ENCODE measurements around the gene PPM1M. TPM values are rescaled to one million over a fixed set of nuclear protein-coding genes. Genes with fewer than 3 reads are reported as not detected.
A peak's percentile ranks its signal among the peaks of the same experiment; 100 is the strongest.

PPM1M gene
- total RNA-seq, 6 experiments from 2014 or later, result 2.8 to 7.1 (median 4.5) TPM

DNA sequence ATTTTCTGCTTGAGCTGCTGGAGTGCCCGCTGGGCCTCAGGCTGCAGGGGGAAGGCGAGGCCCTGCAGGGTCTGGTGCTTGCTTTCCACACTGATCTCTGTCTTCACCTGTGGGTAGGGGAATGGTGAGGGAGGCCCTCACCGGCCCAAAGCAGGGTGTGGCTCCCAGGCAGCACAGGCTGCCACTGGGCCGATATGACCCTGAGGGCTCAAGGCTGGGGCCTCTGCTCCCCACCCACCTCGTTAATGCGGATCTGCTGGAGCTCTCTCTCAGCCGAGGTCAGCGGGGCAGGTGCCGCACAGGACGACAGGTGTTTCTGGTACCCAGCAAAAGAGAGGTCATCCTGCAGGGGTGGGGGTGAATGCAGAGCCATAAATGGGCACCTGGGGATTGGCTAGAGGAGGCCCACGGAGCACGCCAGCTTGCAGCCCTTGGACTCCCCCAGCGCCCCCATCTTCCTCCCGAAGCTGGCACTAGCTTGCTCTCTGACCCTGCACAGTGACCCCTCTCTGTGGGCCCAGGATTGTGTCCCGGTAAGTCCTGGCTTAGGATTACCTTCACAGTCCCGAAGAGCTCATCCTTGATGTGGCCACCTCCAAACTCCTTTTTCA, 14.6 kb upstream of the PPM1M start:
- ATAC-seq, result no peak
- TF ChIP-seq, protein P1, sequence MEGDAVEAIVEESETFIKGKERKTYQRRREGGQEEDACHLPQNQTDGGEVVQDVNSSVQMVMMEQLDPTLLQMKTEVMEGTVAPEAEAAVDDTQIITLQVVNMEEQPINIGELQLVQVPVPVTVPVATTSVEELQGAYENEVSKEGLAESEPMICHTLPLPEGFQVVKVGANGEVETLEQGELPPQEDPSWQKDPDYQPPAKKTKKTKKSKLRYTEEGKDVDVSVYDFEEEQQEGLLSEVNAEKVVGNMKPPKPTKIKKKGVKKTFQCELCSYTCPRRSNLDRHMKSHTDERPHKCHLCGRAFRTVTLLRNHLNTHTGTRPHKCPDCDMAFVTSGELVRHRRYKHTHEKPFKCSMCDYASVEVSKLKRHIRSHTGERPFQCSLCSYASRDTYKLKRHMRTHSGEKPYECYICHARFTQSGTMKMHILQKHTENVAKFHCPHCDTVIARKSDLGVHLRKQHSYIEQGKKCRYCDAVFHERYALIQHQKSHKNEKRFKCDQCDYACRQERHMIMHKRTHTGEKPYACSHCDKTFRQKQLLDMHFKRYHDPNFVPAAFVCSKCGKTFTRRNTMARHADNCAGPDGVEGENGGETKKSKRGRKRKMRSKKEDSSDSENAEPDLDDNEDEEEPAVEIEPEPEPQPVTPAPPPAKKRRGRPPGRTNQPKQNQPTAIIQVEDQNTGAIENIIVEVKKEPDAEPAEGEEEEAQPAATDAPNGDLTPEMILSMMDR (IDR thresholded peaks at IDR 0.05), result no peak
- TF ChIP-seq POLR2A (IDR thresholded peaks at IDR 0.05), result no peak
- Histone ChIP-seq H3K4me1 (peaks cover 0 to 34% (median 14%) of the 10 kb centered on the region in 4 donors), H3K36me3 (peaks cover 10 to 33% (median 14%) of the 10 kb centered on the region in 4 donors), H3K9me3 (no peaks in the 10 kb centered on the region), H3K27ac (no peak overlapping the region), H3K27me3 (no peaks in the 10 kb centered on the region), H3K4me3 (no peak overlapping the region)
- intact Hi-C loops (cut with DNase I), result loop anchor here (5.0 kb wide), 1 partner anchor 111 kb away; no protein-coding TSS in a partner anchor
- no peak for DNase-seq
- 20% methylated on average over 1 of the region's 16 CpGs for WGBS (ENCODE audit: insufficient coverage, low coverage, low lambda C conversion rate, missing lambda C conversion rate)

DNA sequence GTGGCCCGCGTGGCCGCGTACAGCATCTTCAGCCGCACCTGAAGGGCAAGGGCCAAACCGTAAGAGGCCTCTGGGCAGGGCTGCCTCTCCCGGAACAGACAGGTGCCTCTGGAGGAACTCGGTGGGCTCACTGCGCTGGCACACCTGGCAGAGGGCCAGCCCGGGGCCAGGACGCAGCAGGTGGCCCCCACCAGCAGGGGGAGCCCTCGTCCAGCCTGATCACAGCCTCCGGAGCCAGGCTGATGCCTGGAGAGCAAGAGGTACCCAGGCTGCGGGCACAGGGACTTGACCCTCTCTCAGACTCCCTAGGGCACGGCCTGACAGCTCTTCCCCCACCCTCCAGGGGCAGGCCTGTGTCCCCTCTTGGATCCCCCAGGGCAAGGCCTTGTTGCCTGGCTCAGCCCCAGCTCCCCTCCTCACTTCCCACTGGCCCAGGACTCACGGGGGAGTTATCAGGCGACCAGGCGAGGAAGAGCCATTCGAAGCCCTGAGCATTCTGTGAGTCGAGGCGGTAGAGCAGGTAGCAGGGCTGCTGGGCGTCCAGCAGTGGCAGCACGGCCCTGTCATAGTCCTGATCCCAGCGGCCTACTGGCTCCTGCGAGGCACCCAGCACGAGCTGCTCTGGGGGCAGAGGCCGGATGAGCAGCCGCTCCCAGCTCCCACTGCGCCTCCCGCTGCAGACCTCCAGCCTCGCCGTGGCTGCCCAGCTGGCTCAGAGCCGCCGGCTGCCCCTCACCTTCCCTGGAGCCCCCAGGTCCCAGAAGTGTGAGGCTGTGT, 13.9 kb upstream of the PPM1M start:
- H3K4me3 ChIP-seq, result no peak overlapping the region
- ATAC-seq (peak; percentile 65 to 73 (median 66)), DNase-seq (peak; percentile 87 to 89 (median 88))
- H3K9me3 ChIP-seq, result no peaks in the 10 kb centered on the region
- no peaks in the 10 kb centered on the region for H3K27me3 ChIP-seq
- no peak overlapping the region for H3K27ac ChIP-seq
- H3K4me1 ChIP-seq, result peaks cover 0 to 39% (median 16%) of the 10 kb centered on the region in 4 donors
- TF ChIP-seq, protein P1 (IDR thresholded peaks at IDR 0.05), result peak; percentile 96 to 99 (median 97)
- TF ChIP-seq POLR2A (IDR thresholded peaks at IDR 0.05), result no peak
- H3K36me3 ChIP-seq, result peaks cover 10 to 33% (median 14%) of the 10 kb centered on the region in 4 donors
- 0% methylated on average over 4 of the region's 34 CpGs for WGBS (ENCODE audit: insufficient coverage, low coverage, low lambda C conversion rate, missing lambda C conversion rate)
- intact Hi-C loops (cut with DNase I), result loop anchor here (5.0 kb wide), 1 partner anchor 111 kb away; no protein-coding TSS in a partner anchor

DNA sequence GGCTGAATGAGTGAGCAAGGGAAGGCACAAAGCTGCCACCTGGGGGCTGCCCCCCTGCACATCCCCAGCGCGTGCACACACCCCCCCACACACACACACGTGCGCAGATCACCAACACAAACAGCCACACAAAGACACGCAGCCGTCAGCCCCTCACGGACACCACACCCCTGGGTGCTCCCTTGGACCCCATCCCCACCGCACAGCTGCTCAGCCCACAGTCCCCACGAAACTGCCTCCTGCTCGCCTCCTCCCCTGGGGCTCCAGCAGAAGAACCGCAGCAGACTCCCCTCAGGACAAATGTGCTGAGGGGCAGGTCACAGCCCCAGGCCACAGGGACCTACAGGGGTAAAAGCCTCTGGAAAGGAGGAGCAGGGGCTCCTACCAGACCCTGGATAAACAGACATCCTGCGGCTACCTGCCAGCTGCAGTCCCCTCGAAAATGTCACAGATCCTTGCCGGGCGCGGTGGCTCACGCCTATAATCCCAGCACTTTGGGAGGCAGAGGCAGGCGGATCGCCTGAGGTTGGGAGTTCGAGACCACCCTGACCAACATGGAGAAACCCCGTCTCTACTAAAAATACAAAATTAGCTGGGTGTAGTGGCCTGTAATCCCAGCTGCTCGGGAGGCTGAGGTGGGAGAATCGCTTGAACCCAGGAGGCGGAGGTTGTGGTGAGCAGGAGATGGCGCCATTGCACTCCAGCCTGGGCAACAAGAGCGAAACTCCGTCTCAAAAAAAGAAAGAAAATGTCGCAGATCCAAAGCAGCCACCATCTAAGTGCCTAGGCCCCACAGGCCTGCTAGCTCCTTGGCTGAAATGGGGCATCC, 13.1 kb upstream of the PPM1M start:
- ATAC-seq (no peak), DNase-seq (no peak)
- TF ChIP-seq POLR2A (IDR thresholded peaks at IDR 0.05), result no peak
- TF ChIP-seq, protein P1 (IDR thresholded peaks at IDR 0.05), result peak; percentile 12 to 26 (median 20)
- peaks cover 0 to 47% (median 22%) of the 10 kb centered on the region in 4 donors for H3K4me1 ChIP-seq
- H3K9me3 ChIP-seq, result no peaks in the 10 kb centered on the region
- no peak overlapping the region for H3K4me3 ChIP-seq
- H3K27me3 ChIP-seq, result no peaks in the 10 kb centered on the region
- intact Hi-C loops (cut with DNase I), result loop anchor here (5.0 kb wide), 1 partner anchor 110 kb away; no protein-coding TSS in a partner anchor
- peak overlapping the region; percentile 12 to 94 (median 92) for H3K27ac ChIP-seq
- 78% methylated on average over 7 of the region's 28 CpGs for WGBS (ENCODE audit: insufficient coverage, low coverage, low lambda C conversion rate, missing lambda C conversion rate)
- peaks cover 10 to 33% (median 14%) of the 10 kb centered on the region in 4 donors for H3K36me3 ChIP-seq

DNA sequence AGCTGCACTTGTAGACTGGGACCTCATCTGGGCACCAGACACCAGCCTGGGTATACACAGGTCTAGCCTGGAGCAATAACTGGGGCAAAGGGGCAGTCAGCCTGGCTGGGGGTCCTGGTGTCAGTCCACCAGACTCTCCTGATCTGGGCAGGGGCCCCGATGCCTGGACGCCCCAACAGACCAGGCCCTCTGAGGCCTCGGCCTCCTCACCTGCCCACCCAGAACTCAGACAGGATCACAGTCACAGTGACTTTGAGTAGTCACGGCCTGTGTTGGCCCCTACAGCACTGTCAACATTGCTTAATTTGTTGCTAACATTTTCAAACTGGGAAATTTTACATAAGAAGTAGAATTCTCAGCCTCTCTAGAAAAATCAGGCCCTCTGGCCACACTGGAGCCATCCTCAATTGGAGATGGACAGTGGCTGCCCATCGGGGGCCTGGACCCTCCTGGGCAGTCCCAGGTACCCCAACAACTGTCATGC, 12.4 kb upstream of the PPM1M start:
- intact Hi-C loops (cut with DNase I), result loop anchor here (5.0 kb wide), 1 partner anchor 109 kb away; no protein-coding TSS in a partner anchor
- H3K27me3 ChIP-seq, result no peaks in the 10 kb centered on the region
- H3K4me1 ChIP-seq, result peaks cover 0 to 54% (median 25%) of the 10 kb centered on the region in 4 donors
- H3K27ac ChIP-seq, result peak overlapping the region; percentile 12 to 94 (median 92)
- peak; percentile 18 to 50 (median 38) for ATAC-seq
- H3K9me3 ChIP-seq, result no peaks in the 10 kb centered on the region
- TF ChIP-seq, protein P1 (IDR thresholded peaks at IDR 0.05), result no peak
- TF ChIP-seq POLR2A (IDR thresholded peaks at IDR 0.05), result no peak
- WGBS (ENCODE audit: insufficient coverage, low coverage, low lambda C conversion rate, missing lambda C conversion rate), result 65% methylated on average over 3 of the region's 5 CpGs
- no peak overlapping the region for H3K4me3 ChIP-seq
- peaks cover 10 to 32% (median 14%) of the 10 kb centered on the region in 4 donors for H3K36me3 ChIP-seq
- peak in 2 of 3 donors; percentile 15 to 57 for DNase-seq

Data from right lobe of liver (tissue), 6 donors.